ENCODE results near the gene PROZ.

Gene PROZ

DNA sequence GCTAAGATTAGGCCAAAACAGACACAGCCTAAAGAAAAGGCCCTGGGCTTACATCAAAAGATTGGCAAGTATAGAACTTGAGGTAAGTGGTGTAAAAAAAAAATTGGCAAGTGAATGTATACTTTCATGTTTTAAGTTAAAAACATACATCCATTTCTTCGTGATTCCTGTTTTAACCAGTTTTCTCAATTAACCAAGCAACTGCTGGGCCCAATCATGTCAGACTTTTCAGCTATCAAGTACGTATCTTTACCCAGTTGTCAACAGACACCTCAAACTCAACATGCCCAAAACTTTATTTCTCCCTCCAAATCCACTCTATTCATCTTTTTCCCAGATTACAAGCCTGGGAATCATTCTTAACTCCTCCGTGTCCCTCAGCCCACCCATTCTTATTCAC lies 49.0 kb downstream of the PROZ start:
- Histone ChIP-seq H3K9me3 (ENCODE audit: control insufficient read depth, low read length) (no peaks in the 10 kb centered on the region), H3K4me1 (ENCODE audit: control insufficient read depth, insufficient read depth, low read length) (peaks cover 63% of the 10 kb centered on the region), H3K36me3 (ENCODE audit: control insufficient read depth, insufficient read depth, low read length, severe bottlenecking) (peaks cover 11% of the 10 kb centered on the region), H3K9ac (ENCODE audit: low read length) (peak overlapping the region; percentile 98), H3K27me3 (replicated peaks; ENCODE audit: control insufficient read depth, insufficient read depth, low read length) (no peaks in the 10 kb centered on the region), H3K4me3 (ENCODE audit: low read length) (peak overlapping the region; percentile 83)
- DNase-seq (ENCODE audit: low read depth), result no peak

DNA sequence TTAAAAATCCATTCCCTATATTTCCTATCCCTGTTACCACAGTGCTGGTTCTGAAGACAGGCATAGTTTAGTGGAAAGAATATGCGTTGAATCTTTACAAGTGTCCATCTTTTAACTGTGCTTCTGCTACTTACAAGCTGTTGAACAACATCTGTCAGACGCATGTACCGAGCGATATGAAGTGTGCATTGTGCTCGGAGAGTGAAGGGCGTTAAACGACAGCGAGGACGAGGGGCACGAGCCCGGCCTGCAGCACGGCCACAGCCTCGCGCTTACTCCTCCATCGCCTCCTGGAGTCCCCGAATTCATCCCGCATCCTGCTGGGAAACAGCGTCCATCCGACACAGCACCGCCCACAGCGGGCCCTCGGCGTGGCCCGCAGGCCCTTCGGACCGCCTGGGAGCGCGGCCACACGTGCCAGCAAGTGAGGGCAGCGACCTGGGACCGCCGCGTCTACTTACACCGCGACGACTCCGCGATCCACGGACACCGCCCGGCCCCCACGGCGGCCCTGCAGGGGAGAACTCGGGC lies 49.5 kb downstream of the PROZ start:
- peak; percentile 67 for DNase-seq (ENCODE audit: low read depth)
- H3K4me3 ChIP-seq (ENCODE audit: low read length), result peak overlapping the region; percentile 83
- H3K36me3 ChIP-seq (ENCODE audit: control insufficient read depth, insufficient read depth, low read length, severe bottlenecking), result peaks cover 11% of the 10 kb centered on the region

DNA sequence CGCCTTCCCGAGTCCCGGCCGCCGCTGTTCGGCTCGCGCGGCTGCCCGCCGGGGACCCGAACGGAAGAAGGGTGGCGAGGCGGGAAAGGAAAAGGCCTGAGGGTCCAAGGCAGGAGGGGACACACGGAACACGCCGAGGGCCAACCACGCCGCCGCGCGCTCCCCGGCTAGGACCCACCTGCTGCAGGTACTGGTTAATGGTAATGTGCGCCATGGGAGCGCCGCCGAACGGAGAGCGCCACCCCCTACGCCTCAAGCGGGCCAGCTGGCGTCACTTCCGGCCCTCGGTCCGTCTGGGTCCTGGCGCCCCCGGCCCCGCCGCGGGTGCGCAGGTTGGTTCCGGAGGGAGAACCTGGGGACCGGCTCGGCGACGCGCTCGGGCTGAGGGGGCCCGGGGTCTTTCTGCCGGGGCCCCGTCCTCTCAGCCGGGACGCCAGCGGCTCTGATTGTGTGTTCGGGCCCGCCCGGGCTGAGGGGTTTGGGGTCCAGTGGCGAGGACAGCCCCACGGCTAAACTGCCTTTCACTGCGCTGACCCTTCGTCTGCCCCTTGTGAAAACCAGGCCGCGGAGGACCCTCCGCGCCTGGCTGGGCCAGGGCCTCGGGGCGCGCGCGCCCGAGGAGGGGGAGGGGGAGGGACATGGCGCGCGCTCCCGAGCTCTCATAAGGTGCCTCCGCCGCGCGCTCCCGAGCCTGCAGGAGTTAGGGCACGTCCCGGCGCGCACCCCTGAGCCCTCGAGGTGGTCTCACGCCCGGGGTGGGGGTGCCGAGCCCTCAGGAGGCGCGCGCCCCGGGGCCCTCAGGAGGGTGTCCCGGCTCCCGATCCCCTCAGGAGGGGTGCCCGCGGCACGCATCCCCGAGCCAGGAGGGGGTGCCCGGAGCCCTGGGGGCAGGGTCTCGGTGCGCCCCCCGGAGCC lies 50.2 kb downstream of the PROZ start, which contains the start of gene PCID2:
TSS of gene PCID2 (minus strand) at position 249 of the 915 bp plus-strand sequence. CDS start at position 214, 35 bp downstream.
- Histone ChIP-seq H3K27me3 (replicated peaks; ENCODE audit: control insufficient read depth, insufficient read depth, low read length) (no peaks in the 10 kb centered on the region), H3K9ac (ENCODE audit: low read length) (peak within 1 kb of the TSS; percentile 98), H3K9me3 (ENCODE audit: control insufficient read depth, low read length) (no peaks in the 10 kb centered on the region), H3K4me3 (ENCODE audit: low read length) (peak within 1 kb of the TSS; percentile 83), H3K36me3 (ENCODE audit: control insufficient read depth, insufficient read depth, low read length, severe bottlenecking) (peaks cover 14% of the 10 kb centered on the region), H3K4me1 (ENCODE audit: control insufficient read depth, insufficient read depth, low read length) (peaks cover 51% of the 10 kb centered on the region)
- peak; percentile 95 for DNase-seq (ENCODE audit: low read depth)

More for the DNA sequence above, 49.5 kb downstream of the PROZ start:
- H3K9me3 ChIP-seq (ENCODE audit: control insufficient read depth, low read length), result no peaks in the 10 kb centered on the region
- H3K4me1 ChIP-seq (ENCODE audit: control insufficient read depth, insufficient read depth, low read length), result peaks cover 58% of the 10 kb centered on the region
- H3K27me3 ChIP-seq (replicated peaks; ENCODE audit: control insufficient read depth, insufficient read depth, low read length), result no peaks in the 10 kb centered on the region
- peak overlapping the region; percentile 98 for H3K9ac ChIP-seq (ENCODE audit: low read length)

GRCh38 chr13:113209336-113209758 lies 50.9 kb downstream of the PROZ start, which contains the start of gene CUL4A:
Gene CUL4A (plus strand): TSS chr13:113209613. CDS start chr13:113209628, 15 bp downstream.
- H3K4me3 ChIP-seq (ENCODE audit: low read length), result peak within 1 kb of the TSS; percentile 83
- peak; percentile 94 for DNase-seq (ENCODE audit: low read depth)
- peaks cover 44% of the 10 kb centered on the region for H3K4me1 ChIP-seq (ENCODE audit: control insufficient read depth, insufficient read depth, low read length)
- no peaks in the 10 kb centered on the region for H3K27me3 ChIP-seq (replicated peaks; ENCODE audit: control insufficient read depth, insufficient read depth, low read length)
- H3K9me3 ChIP-seq (ENCODE audit: control insufficient read depth, low read length), result no peaks in the 10 kb centered on the region
- H3K9ac ChIP-seq (ENCODE audit: low read length), result peak within 1 kb of the TSS; percentile 98
- H3K36me3 ChIP-seq (ENCODE audit: control insufficient read depth, insufficient read depth, low read length, severe bottlenecking), result peaks cover 20% of the 10 kb centered on the region

GRCh38 chr13:113209759-113210421 lies 51.4 kb downstream of the PROZ start:
- peak; percentile 82 for DNase-seq (ENCODE audit: low read depth)
- H3K9ac ChIP-seq (ENCODE audit: low read length), result peak overlapping the region; percentile 98
- no peaks in the 10 kb centered on the region for H3K27me3 ChIP-seq (replicated peaks; ENCODE audit: control insufficient read depth, insufficient read depth, low read length)
- peaks cover 39% of the 10 kb centered on the region for H3K4me1 ChIP-seq (ENCODE audit: control insufficient read depth, insufficient read depth, low read length)
- no peaks in the 10 kb centered on the region for H3K9me3 ChIP-seq (ENCODE audit: control insufficient read depth, low read length)
- H3K4me3 ChIP-seq (ENCODE audit: low read length), result peak overlapping the region; percentile 83
- peaks cover 20% of the 10 kb centered on the region for H3K36me3 ChIP-seq (ENCODE audit: control insufficient read depth, insufficient read depth, low read length, severe bottlenecking)

- H3K4me1 ChIP-seq (ENCODE audit: control insufficient read depth, insufficient read depth, low read length), result peaks cover 34% of the 10 kb centered on the region
- peaks cover 20% of the 10 kb centered on the region for H3K36me3 ChIP-seq (ENCODE audit: control insufficient read depth, insufficient read depth, low read length, severe bottlenecking)
- H3K9me3 ChIP-seq (ENCODE audit: control insufficient read depth, low read length), result no peaks in the 10 kb centered on the region
- peak overlapping the region; percentile 83 for H3K4me3 ChIP-seq (ENCODE audit: low read length)
- peak overlapping the region; percentile 98 for H3K9ac ChIP-seq (ENCODE audit: low read length)
- no peaks in the 10 kb centered on the region for H3K27me3 ChIP-seq (replicated peaks; ENCODE audit: control insufficient read depth, insufficient read depth, low read length)
- no peak for DNase-seq (ENCODE audit: low read depth)
These were observed 52.4 kb downstream of the PROZ start for GRCh38 chr13:113210833-113211232.

- no peak for DNase-seq (ENCODE audit: low read depth)
- no peak overlapping the region for H3K9ac ChIP-seq (ENCODE audit: low read length)
- H3K4me3 ChIP-seq (ENCODE audit: low read length), result no peak overlapping the region
- H3K36me3 ChIP-seq (ENCODE audit: control insufficient read depth, insufficient read depth, low read length, severe bottlenecking), result peaks cover 13% of the 10 kb centered on the region
- H3K9me3 ChIP-seq (ENCODE audit: control insufficient read depth, low read length), result no peaks in the 10 kb centered on the region
- H3K27me3 ChIP-seq (replicated peaks; ENCODE audit: control insufficient read depth, insufficient read depth, low read length), result no peaks in the 10 kb centered on the region
- peaks cover 40% of the 10 kb centered on the region for H3K4me1 ChIP-seq (ENCODE audit: control insufficient read depth, insufficient read depth, low read length)
These were observed 53.3 kb downstream of the PROZ start for GRCh38 chr13:113211774-113212173.

- DNase-seq (ENCODE audit: low read depth), result peak; percentile 77
These were observed 58.0 kb downstream of the PROZ start for GRCh38 chr13:113216254-113217048.

DNA sequence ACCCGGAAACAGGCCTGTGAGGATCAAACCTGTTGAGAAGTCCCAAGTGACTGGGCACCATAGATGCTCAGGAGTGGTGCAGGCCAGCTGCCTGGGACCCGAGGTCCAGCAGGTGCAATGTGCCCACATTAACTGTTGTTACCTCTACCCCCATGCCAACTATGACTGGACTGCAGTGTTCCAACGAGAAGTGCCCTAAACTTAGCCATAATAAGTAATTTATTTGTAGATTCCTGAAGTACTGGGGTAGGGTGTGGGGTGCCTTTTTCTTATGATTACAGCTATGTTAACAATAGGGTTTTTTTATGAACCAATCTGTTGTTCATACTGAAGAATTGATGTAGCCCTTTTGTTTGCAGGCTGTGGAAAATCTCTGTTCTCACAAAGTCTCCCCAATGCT lies 60.1 kb downstream of the PROZ start:
- no peak overlapping the region for H3K4me3 ChIP-seq (ENCODE audit: low read length)
- H3K9ac ChIP-seq (ENCODE audit: low read length), result no peak overlapping the region
- peaks cover 30% of the 10 kb centered on the region for H3K36me3 ChIP-seq (ENCODE audit: control insufficient read depth, insufficient read depth, low read length, severe bottlenecking)
- no peaks in the 10 kb centered on the region for H3K27me3 ChIP-seq (replicated peaks; ENCODE audit: control insufficient read depth, insufficient read depth, low read length)
- no peak for DNase-seq (ENCODE audit: low read depth)
- peaks cover 28% of the 10 kb centered on the region for H3K4me1 ChIP-seq (ENCODE audit: control insufficient read depth, insufficient read depth, low read length)
- no peaks in the 10 kb centered on the region for H3K9me3 ChIP-seq (ENCODE audit: control insufficient read depth, low read length)

More at GRCh38 chr13:113216254-113217048, 58.0 kb downstream of the PROZ start:
- no peaks in the 10 kb centered on the region for H3K27me3 ChIP-seq (replicated peaks; ENCODE audit: control insufficient read depth, insufficient read depth, low read length)
- H3K36me3 ChIP-seq (ENCODE audit: control insufficient read depth, insufficient read depth, low read length, severe bottlenecking), result peaks cover 36% of the 10 kb centered on the region
- H3K4me1 ChIP-seq (ENCODE audit: control insufficient read depth, insufficient read depth, low read length), result peaks cover 36% of the 10 kb centered on the region
- H3K9ac ChIP-seq (ENCODE audit: low read length), result no peak overlapping the region
- H3K4me3 ChIP-seq (ENCODE audit: low read length), result peak overlapping the region; percentile 20
- H3K9me3 ChIP-seq (ENCODE audit: control insufficient read depth, low read length), result no peaks in the 10 kb centered on the region

DNA sequence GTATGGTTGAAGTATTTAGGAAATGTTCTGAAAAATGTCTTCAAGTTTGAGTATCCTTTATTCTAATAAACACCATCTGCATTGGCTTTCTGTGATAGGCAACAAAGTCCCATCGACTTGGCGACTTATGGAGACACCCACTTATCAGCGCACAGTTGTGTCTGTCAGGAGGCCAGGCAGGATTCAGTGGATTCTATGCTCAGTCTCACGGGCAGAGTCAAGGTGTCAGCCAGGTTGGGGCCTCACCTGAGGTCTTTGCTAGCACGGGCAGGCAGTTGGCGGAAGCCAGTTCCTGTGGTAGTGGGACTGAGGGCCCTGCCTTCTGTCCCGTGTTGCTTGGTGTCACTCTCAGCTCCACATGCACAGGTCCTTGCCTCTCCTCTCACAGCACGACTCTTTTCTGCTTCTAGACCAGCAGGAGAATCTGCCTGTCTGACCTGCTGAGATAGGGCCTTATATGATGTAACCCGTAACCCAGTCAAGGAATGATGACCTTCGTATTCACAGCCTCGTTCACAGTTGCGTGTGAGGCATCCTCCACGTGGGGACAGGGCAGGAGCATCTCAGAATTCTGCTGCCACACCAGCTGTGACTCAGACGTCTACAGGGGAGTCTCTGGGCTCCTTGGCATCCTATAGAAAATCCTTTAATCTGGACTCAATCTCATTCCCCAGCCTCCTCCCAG lies 61.0 kb downstream of the PROZ start:
- Histone ChIP-seq H3K36me3 (ENCODE audit: control insufficient read depth, insufficient read depth, low read length, severe bottlenecking) (peaks cover 26% of the 10 kb centered on the region), H3K4me3 (ENCODE audit: low read length) (no peak overlapping the region), H3K4me1 (ENCODE audit: control insufficient read depth, insufficient read depth, low read length) (peaks cover 28% of the 10 kb centered on the region), H3K27me3 (replicated peaks; ENCODE audit: control insufficient read depth, insufficient read depth, low read length) (no peaks in the 10 kb centered on the region), H3K9me3 (ENCODE audit: control insufficient read depth, low read length) (no peaks in the 10 kb centered on the region), H3K9ac (ENCODE audit: low read length) (no peak overlapping the region)
- no peak for DNase-seq (ENCODE audit: low read depth)
